GM12873 (cell line): Measurements from ENCODE around the gene TPRG1L.

Experiments used
- CTCF ChIP-seq: IDR thresholded peaks from 2 replicates; pipeline ENCODE4 v1.5.1; 2012; ENCODE audit warnings: low read depth, mild to moderate bottlenecking, moderate library complexity, low read length, control low read depth; ENCODE audit not compliant: insufficient read depth; ENCODE audit errors: missing control alignments

Gene TPRG1L

GRCh38 chr1:3590951-3591865 lies 33.6 kb upstream of the TPRG1L start:
- no peak for TF ChIP-seq CTCF

DNA sequence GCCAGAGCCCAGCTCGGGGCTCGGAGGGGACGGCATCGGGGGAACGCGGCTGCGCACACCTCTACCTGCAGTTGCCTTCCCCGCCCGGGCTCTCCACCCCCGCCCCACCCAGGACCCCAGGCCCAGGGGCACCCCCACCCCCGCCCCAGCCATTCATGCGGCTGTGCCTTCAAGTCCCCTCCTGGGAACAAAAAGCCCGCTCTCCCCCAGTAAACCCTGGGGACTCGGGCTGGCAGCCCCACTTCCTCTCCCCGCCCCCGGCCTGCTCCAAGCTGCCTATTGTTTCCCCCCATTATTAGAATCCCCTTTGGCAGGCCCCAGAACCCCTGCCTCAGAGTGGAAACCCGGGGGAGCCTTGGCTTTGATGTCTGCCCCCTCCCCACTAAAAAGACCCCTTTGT lies 31.5 kb upstream of the TPRG1L start:
- no peak for TF ChIP-seq CTCF

DNA sequence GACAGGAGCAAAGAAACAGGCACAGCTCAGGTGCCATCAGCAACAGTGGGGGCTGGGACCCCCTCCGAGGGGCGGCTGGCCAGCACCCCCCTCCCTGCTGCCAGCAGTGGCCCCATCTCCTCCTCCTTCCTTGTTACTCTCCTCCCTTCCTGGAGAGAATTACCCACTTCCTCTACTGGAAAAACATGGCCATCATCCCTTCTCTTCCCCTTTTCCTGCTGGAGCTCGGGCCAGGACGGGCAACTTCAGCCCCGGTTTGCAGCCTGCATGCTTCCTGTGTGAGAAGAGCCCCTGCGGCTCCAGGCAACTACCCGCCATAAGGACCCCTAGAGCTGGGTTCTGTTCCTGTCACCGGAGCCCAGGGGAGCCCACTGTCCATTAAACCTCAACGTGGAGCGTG lies 31.1 kb upstream of the TPRG1L start:
- no peak for TF ChIP-seq CTCF

DNA sequence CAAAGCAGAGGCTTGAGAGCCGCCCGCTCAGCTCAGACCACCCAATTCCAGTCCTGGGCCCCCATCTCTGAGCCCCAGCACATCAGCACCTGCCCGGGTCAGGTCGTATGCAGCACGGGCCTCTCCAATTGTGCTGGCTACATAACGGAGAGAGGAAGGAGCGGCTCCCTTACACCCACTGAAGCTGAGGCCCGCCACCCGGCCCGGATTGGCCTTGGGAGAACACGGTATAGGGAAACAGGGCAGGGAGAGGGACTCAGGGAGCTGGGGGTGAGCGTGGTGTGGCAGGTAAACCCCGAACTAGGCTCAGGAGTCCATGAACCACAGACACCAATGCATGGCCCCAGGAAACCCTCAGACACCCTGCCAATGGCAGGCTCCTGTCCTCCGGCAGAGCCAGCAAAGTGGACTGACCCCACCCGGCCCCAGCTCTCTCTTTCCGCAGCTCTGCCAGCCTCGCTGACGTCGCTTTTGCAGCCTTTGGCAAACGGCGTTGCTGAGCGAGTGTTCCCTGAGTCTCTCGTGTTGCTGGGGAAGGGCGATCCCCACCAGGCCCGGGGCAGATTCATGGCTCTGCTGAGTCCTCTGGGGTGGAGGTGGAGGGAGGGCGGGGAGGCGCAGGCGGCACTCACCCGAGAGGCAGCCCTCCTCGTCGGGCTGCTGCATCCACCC lies 30.0 kb upstream of the TPRG1L start:
- TF ChIP-seq CTCF, result no peak

DNA sequence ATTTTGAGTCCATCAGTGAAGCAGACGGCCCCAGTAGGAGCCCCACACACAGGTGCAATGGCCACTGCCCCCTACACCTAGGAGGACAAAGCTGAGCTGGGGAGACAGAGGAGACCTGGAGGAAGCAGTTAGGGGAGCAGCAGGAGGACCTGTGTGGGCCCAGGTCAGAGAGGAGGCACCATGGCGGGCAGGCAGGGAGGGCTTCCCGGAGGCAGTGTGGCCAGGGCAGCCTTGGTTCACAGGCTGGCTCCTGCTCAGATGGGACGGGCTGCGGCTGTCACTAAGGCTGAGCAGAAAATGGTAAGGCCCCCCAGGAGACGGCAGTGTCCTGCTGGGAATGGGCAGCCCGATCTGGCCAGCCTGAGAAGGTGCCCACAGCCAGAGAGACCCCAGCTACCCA lies 28.9 kb upstream of the TPRG1L start:
- no peak for TF ChIP-seq CTCF

DNA sequence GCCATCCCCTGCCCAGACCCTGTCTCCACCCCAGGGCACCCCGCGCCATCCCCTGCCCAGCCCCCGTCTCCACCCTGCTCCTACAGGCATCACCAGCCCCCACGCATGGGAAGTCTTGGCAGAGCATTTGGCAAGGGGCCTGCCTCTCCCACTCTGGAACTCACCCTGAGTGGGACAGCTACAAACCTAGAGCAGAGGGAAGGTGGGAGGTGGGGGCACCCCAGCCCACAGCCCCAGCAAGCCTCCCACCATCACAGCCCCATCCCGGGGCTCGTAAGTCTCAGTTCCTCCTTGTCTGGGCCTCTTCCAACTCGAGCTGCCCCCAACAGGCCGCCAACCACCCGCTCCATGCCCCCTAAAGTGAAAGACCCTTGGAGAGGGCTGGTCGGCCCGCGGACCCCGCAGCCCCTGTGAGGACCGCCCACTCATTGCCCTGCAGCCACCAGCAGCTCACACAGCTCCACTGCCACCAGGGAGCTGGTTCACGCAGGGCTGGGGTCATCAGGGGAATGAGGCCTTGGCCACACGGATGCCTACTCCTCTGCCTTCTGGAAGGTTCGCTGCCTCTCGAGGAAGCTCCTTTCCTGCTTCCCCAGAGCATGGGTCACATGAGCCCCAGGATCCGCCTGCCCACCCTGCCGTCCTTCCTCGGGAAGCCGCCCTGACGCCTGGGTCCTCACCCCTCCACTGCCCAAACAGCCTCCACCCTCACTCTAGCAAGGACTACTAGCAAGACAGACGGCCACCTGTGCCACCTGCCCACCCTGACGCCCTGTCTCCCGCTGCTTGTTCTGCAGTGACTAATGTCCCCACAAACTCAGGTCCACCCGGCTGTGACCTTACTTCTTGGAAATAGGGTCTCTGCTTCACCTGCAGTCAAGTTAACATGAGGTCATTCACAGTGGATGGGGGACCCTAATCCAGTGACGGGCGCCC lies 27.9 kb upstream of the TPRG1L start:
- TF ChIP-seq CTCF, result no peak
